Hindlimb muscle (tissue), 1 donor: Measurements from ENCODE around the gene TUBA3E. TPM values are rescaled to one million over a fixed set of nuclear protein-coding genes. Genes with fewer than 3 reads are reported as not detected.
"Not testable (repeated sequence)": the region's sequence is repeated elsewhere in the genome, so short reads cannot be mapped to it uniquely, and the experiment has no call there.

Source experiments
- DNase-seq: peaks from one replicate; pipeline ENCODE4 v3.0.0-alpha.2; 2013
- polyA plus RNA-seq: library from polyadenylated mRNA; unstranded; fragments of 120-200 nt; gene quantifications from one replicate; pipeline ENCODE4 v1.2.1, GENCODE V29; 2013; ENCODE audit not compliant: insufficient read length

The TUBA3E gene
- polyA plus RNA-seq, 1 donor, result not detected

GRCh38 chr2:130142396-130143265 is 55.6 kb downstream of the TUBA3E start:
- DNase-seq, result not testable (repeated sequence)

Other genes with a start within 250 kb of the TUBA3E start
- 0.48 TPM for gene RAB6C, start 218.8 kb downstream of the TUBA3E start, polyA plus RNA-seq
- 0.06 TPM for gene POTEF, start 69.2 kb downstream of the TUBA3E start, polyA plus RNA-seq
- 0.62 TPM for gene CCDC74B, start 53.3 kb downstream of the TUBA3E start, polyA plus RNA-seq
- 40.6 TPM for gene SMPD4, start 16.8 kb downstream of the TUBA3E start, polyA plus RNA-seq
- 151 TPM for gene MZT2B, start 16.2 kb downstream of the TUBA3E start, polyA plus RNA-seq
- gene IMP4, start 144.5 kb upstream of the TUBA3E start, polyA plus RNA-seq, result 42.7 TPM
- gene PTPN18, start 157.6 kb upstream of the TUBA3E start, polyA plus RNA-seq, result 26.7 TPM